Mucosa of rectum (tissue), 2 donors: Measurements from ENCODE around the gene RHOU.
A peak's percentile ranks its signal among the peaks of the same experiment; 100 is the strongest.
"Not testable (repeated sequence)": the region's sequence is repeated elsewhere in the genome, so short reads cannot be mapped to it uniquely, and the experiment has no call there.

ENCODE experiments used
- H3K27ac ChIP-seq, 2 donors: one replicate each; pipeline ENCODE4 v1.7.0; 2013; ENCODE audit warnings: inconsistent platforms in 2 of 2, low read depth in 2 of 2, low read length in 2 of 2
- H3K27me3 ChIP-seq, 2 donors: one replicate each; pipeline ENCODE4 v1.7.0; 2013; ENCODE audit warnings: low read length in 2 of 2; ENCODE audit not compliant: control insufficient read depth in 2 of 2, insufficient read depth in 2 of 2
- H3K36me3 ChIP-seq, 2 donors: one replicate each; pipeline ENCODE4 v1.7.0; 2013; ENCODE audit warnings: low read length in 2 of 2; ENCODE audit not compliant: control insufficient read depth in 2 of 2, insufficient read depth in 2 of 2
- H3K4me1 ChIP-seq, 2 donors: one replicate each; pipeline ENCODE4 v1.7.0; 2013; ENCODE audit warnings: low read length in 2 of 2, mild to moderate bottlenecking in 1 of 2; ENCODE audit not compliant: control insufficient read depth in 2 of 2, insufficient read depth in 2 of 2
- H3K4me3 ChIP-seq, 2 donors: one replicate each; pipeline ENCODE4 v1.7.0; 2013; ENCODE audit warnings: low read length in 2 of 2
- H3K9ac ChIP-seq, 2 donors: one replicate each; pipeline ENCODE4 v1.7.0; 2013; ENCODE audit warnings: low read length in 2 of 2, low read depth in 1 of 2, mild to moderate bottlenecking in 1 of 2
- H3K9me3 ChIP-seq, 2 donors: one replicate each; pipeline ENCODE4 v1.7.0; 2013; ENCODE audit warnings: low read length in 2 of 2; ENCODE audit not compliant: control insufficient read depth in 2 of 2
- donor health status: healthy.
- donor health status: Normal muscosa, but diverticular disease.

Gene RHOU

DNA sequence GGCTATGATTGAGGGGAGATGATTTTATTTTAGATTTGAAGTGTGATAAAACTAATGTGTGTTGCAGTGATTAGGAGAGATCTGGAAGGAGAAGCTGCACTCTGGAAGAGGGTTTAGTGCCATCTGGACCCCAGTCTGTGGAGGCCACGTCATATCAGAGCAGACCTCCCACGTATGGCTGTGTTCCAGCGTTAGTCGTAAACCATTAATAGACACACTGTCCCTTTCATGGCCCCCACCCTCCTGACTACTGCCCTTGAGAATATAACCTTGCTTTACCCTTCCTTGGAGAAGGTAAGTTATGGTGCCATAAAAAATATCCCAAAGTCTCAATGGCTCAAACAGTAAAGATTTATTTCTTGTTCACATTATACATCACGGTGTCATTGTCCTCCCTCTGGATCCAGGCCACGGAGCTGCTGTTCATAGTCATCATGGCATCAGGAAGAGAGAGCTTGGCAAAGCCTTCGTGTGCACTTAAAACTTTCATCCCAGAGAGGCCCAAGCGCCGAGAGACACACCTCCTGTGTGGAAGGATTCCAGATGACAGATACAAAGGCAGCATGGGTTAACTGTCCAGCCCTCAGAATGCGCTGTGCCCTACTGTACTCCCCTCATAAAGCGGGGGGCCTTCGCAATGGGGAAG is 33.2 kb downstream of the RHOU start:
- Histone ChIP-seq H3K27ac (no peak overlapping the region), H3K9me3 (no peaks in the 10 kb centered on the region), H3K9ac (no peak overlapping the region), H3K4me1 (peaks cover 0 to 6% of the 10 kb centered on the region in 2 donors), H3K27me3 (no peaks in the 10 kb centered on the region), H3K36me3 (no peaks in the 10 kb centered on the region), H3K4me3 (no peak overlapping the region)

DNA sequence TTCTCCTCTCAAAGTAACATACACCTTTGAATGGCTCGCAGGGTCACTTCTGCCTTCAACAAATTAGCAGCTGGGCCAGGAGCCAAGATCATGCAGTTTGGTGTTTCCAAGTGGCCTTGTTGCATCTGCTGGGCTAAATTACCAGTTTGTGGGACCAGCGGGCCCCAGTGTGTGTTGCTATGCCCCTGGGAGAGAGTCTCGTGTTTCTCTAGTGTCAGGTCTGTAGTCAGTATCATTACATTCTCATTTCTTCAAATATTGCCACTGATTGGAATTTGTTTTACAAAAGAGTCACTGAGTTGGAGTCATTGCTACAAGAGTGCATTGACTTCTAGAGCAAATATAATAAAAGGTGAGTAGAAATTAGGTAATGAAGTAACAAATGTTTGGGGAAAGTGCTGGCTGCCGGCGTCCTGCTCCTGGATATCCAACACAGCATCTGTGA is 35.5 kb downstream of the RHOU start:
- no peaks in the 10 kb centered on the region for H3K27me3 ChIP-seq
- H3K9ac ChIP-seq, result no peak overlapping the region
- H3K27ac ChIP-seq, result peak overlapping the region in 1 of 2 donors; percentile 32
- H3K4me3 ChIP-seq, result no peak overlapping the region
- H3K36me3 ChIP-seq, result no peaks in the 10 kb centered on the region
- H3K9me3 ChIP-seq, result no peaks in the 10 kb centered on the region
- H3K4me1 ChIP-seq, result peaks cover 0 to 3% of the 10 kb centered on the region in 2 donors

- Histone ChIP-seq H3K27ac (no peak overlapping the region), H3K9me3 (no peaks in the 10 kb centered on the region), H3K9ac (no peak overlapping the region), H3K4me1 (peaks cover 0 to 3% of the 10 kb centered on the region in 2 donors), H3K27me3 (no peaks in the 10 kb centered on the region), H3K4me3 (no peak overlapping the region), H3K36me3 (no peaks in the 10 kb centered on the region)
Measured at GRCh38 chr1:228772516-228773212, 37.4 kb downstream of the RHOU start.

DNA sequence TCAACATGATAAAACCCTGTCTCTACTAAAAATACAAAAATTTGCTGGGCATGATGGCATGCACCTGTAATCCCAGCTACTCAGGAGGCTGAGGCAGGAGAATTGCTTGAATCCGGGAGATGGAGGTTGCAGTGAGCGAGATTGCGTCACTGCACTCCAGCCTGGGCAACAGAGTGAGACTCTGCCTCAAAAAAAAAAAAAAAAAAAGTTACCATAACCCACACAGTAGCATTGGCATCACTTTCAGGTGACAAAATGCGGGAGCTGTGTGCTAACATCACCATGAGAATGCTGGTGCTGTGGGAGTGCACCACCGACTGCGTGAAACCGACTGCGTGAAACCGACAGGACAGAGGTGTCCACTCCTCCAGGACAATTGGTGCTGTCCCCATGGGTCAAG is 40.7 kb downstream of the RHOU start:
- not testable (repeated sequence) for H3K27me3 ChIP-seq, H3K36me3 ChIP-seq, H3K4me1 ChIP-seq, H3K9me3 ChIP-seq, H3K4me3 ChIP-seq, H3K27ac ChIP-seq, H3K9ac ChIP-seq

GRCh38 chr1:228776449-228776848 is 41.2 kb downstream of the RHOU start:
- Histone ChIP-seq H3K9ac (no peak overlapping the region), H3K27ac (no peak overlapping the region), H3K4me1 (no peaks in the 10 kb centered on the region), H3K27me3 (no peaks in the 10 kb centered on the region), H3K4me3 (no peak overlapping the region), H3K36me3 (no peaks in the 10 kb centered on the region), H3K9me3 (no peaks in the 10 kb centered on the region)

- no peaks in the 10 kb centered on the region for H3K9me3 ChIP-seq
- peaks cover 2 to 3% of the 10 kb centered on the region in 2 donors for H3K4me1 ChIP-seq
- H3K27ac ChIP-seq, result no peak overlapping the region
- no peaks in the 10 kb centered on the region for H3K27me3 ChIP-seq
- no peak overlapping the region for H3K9ac ChIP-seq
- no peaks in the 10 kb centered on the region for H3K36me3 ChIP-seq
- no peak overlapping the region for H3K4me3 ChIP-seq
Measured at GRCh38 chr1:228777236-228777635, 42.0 kb downstream of the RHOU start.

DNA sequence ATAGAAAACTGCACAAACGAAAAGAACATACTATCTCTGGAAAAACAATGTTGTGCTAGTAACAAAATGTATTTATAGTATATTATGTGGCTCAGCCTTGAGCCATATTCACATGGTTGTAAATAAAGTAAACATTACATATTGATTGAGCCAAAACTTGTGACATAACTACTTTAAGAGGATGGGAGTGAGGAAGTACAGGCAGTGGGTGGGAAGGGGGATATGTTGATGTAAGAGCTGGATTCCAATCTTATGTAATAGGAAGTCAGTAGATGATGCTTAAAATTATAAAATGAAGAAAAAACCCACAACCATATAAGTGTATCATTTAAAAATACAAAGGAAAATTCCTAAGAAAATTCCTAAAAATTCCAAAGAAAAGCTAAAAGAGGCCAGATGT is 42.7 kb downstream of the RHOU start:
- Histone ChIP-seq H3K27me3 (no peaks in the 10 kb centered on the region), H3K4me1 (peaks cover 8 to 10% of the 10 kb centered on the region in 2 donors), H3K36me3 (no peaks in the 10 kb centered on the region), H3K4me3 (no peak overlapping the region), H3K27ac (no peak overlapping the region), H3K9me3 (no peaks in the 10 kb centered on the region), H3K9ac (no peak overlapping the region)

GRCh38 chr1:228778466-228778865 is 43.2 kb downstream of the RHOU start:
- Histone ChIP-seq H3K4me3 (no peak overlapping the region), H3K9ac (no peak overlapping the region)

GRCh38 chr1:228778961-228779360 is 43.7 kb downstream of the RHOU start:
- Histone ChIP-seq H3K36me3 (no peaks in the 10 kb centered on the region), H3K9me3 (no peaks in the 10 kb centered on the region), H3K9ac (no peak overlapping the region), H3K4me1 (peaks cover 15 to 17% of the 10 kb centered on the region in 2 donors), H3K27me3 (no peaks in the 10 kb centered on the region), H3K4me3 (no peak overlapping the region), H3K27ac (no peak overlapping the region)

More at GRCh38 chr1:228778466-228778865, 43.2 kb downstream of the RHOU start:
- H3K4me1 ChIP-seq, result peaks cover 10 to 12% of the 10 kb centered on the region in 2 donors
- H3K27me3 ChIP-seq, result no peaks in the 10 kb centered on the region
- H3K9me3 ChIP-seq, result no peaks in the 10 kb centered on the region
- no peak overlapping the region for H3K27ac ChIP-seq
- no peaks in the 10 kb centered on the region for H3K36me3 ChIP-seq

- Histone ChIP-seq H3K27me3 (no peaks in the 10 kb centered on the region), H3K27ac (no peak overlapping the region), H3K4me1 (peaks cover 21 to 24% of the 10 kb centered on the region in 2 donors), H3K9ac (no peak overlapping the region), H3K9me3 (no peaks in the 10 kb centered on the region), H3K36me3 (no peaks in the 10 kb centered on the region), H3K4me3 (no peak overlapping the region)
Measured at GRCh38 chr1:228781161-228781808, 46.0 kb downstream of the RHOU start.
